HG02763 (cell line): ENCODE results near the gene CAPN11.

Source experiments
- ATAC-seq: cut with Tn5 transposase; IDR thresholded peaks from one replicate; pipeline ENCODE4 v1.9.1; 2021; ENCODE audit warnings: mild to moderate bottlenecking, moderate library complexity; ENCODE audit not compliant: unreplicated experiment

The CAPN11 gene

DNA sequence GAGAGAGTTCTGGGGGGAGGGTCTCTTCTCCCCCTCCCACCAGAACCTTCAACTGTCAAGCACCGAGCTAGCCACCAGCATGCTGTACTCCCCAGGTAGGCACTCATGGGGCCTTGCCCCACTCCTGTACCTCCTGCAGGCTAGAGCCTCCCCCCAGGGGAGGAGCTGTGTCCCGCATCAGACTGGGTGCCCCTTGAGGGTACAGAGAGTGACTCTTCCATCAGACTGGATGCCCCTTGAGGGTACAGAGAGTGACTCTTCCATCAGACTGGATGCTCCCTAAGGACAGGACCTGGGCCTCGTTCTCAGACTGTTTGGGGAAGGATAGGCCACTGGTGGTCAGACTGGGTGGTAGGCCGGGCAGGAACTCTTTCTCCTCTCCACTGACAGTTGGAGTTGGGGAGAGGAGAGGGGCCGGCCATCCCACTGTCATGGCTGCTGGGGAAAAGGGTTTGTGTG lies at the start of gene CAPN11:
CAPN11 (plus strand) TSS at position 51 of the 459 bp plus-strand sequence; CDS start at position 80, 29 bp downstream.
- ATAC-seq, result no peak

GRCh38 chr6:44109212-44109611 lies 49.4 kb upstream of the CAPN11 start:
- no peak for ATAC-seq

DNA sequence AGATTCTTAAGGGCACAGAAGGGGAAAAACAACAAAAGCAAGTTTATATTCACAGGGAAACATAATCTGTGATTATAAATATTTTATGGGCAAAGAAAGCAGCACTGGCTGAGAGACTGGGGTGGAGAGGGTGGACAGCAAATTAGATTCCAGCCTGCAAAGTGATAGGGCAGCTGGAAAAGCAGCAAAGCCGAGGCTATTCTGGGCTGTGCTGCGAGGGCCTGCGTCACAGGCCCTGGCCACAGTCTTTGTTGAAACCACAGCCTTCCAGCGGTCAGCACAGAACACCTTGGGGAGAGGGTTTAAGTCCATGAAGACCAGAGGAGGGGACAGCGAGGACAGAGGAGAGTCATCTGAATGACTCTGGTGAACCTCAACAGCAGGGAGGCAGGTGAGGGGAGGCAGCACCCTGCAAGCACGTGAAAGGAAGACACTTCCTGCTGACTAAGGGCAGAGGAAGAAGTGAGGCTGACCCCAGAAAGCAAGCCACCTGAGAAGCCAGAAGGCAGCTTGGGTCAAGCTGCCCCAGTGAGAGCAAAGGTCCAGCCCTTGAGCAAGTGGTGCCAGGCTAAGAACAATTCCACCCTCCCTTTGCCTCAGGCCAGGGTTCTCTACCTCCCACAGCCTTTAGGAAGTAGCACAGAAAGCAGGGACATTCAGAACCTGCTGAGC lies 48.5 kb upstream of the CAPN11 start:
- ATAC-seq, result no peak

DNA sequence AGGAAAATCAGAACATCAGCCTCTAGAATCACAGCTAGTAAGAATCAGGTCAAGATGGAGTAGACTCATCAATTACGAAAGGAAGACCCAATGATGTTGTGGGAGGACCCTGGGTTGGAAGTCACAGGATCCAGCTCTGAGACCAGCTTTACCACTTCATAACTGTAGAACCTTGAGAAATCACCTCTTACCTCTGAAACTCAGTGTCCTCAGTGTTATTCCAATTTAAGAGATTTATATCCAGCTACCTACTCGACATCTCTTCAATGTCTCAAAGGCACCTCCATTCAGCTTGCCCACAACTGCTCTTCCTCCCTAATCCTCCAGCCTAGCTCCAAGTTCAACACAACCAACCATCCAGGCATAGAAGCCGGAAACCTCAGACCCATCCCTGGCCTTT lies 47.7 kb upstream of the CAPN11 start:
- no peak for ATAC-seq

- ATAC-seq, result no peak
Observed at GRCh38 chr6:44111434-44112417, 46.9 kb upstream of the CAPN11 start.

GRCh38 chr6:44113414-44113813 lies 45.2 kb upstream of the CAPN11 start:
- ATAC-seq, result no peak

DNA sequence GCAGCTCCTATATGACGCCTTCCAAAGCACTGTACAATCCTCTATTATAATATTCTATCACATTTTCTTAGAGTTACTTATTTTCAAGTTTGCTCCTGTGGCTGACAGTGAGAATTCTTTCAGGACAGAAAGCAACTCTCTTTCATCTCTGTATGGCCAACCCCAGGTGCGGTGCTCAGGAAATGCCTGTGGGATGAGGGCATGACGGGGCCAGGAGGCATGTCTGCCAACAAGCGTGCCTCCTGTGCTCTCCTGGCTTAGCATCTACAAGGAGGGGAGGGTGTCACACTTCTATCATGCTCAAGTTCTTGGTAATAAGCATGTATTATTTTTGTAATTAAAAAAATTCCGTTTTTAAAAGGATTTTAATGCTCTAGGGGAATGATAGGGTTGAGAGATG lies 42.8 kb upstream of the CAPN11 start:
- no peak for ATAC-seq

GRCh38 chr6:44116641-44117382 lies 41.8 kb upstream of the CAPN11 start:
- ATAC-seq, result no peak

- no peak for ATAC-seq
Observed at GRCh38 chr6:44117397-44118128, 41.1 kb upstream of the CAPN11 start.

DNA sequence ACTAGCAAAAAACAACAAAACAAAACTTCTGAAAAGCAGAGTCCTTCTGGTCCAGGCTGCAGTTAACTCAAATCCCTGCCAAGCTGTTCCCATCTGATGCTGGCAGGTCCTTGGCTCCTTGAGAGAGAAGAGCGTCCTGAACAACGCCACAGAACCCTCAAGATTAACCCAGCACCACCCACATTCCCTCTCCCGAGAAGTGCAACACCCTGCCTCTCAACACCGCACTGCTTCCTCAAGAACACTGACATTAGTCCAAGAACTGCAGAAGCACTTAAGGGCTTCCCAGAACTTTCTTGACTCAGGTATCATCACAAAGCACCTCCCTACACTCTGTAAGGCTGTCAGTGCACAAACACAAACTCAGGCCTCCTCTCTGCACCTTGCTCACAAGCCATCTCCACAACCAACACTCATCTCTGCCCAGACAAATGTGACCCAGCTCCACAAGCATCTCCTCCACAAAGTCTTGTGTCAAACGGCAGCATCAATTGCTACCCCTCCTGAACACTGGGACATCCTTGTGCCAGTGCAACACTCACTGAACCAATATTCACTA lies 38.8 kb upstream of the CAPN11 start:
- ATAC-seq, result no peak

DNA sequence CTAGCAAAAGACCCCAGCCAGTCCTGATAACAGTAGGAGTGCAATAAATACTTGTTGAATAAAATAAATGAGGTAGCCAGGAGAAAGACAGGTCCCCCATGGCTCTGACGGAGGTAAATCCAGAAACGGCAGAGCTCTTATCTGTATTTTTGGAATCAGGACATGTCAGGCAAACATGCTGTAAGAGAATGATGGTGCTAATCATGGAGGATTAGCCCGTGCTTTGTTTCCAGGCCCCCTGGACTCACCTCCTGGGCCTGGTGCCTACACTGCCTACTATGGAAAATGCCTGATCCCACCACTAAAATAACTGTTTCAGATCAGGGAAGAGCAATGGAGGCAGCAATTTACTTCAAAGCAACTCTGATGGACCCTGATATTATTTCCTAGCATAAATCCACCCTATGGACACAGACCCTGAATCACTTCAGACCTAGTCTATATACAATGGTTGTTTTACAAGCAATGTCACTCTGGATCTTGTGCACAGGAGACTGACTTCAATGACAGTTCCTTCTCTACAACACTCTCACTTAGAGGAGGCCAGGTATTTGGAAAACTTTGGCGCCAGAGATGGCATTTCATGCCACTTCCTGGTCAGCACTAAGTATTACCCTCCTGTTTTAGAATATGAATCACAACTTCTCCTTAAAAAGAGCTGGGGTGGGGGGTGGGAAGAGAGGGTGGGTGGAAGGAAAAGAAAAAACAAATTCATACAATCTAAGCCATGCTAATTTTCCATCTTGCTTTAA lies 37.8 kb upstream of the CAPN11 start:
- no peak for ATAC-seq

GRCh38 chr6:44122801-44123200 lies 35.8 kb upstream of the CAPN11 start:
- no peak for ATAC-seq

DNA sequence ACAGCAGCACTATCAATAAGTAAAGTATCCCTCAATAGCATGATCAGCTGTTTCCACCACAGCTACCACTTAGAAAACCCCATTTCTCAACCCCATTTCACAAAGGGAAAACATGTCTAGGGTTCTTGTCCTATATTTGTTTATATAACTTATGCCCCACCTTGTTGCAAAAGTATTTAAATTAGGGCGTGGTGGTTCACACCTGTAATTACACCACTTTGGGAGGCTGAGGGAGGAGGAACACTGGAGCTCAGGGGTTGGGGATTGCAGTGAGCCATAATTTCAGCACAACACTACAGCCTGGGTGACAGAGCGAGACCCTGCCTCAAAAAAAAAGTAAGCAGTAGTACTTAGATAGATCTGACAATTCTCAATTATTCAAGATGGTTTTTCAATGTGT lies 35.1 kb upstream of the CAPN11 start:
- no peak for ATAC-seq

DNA sequence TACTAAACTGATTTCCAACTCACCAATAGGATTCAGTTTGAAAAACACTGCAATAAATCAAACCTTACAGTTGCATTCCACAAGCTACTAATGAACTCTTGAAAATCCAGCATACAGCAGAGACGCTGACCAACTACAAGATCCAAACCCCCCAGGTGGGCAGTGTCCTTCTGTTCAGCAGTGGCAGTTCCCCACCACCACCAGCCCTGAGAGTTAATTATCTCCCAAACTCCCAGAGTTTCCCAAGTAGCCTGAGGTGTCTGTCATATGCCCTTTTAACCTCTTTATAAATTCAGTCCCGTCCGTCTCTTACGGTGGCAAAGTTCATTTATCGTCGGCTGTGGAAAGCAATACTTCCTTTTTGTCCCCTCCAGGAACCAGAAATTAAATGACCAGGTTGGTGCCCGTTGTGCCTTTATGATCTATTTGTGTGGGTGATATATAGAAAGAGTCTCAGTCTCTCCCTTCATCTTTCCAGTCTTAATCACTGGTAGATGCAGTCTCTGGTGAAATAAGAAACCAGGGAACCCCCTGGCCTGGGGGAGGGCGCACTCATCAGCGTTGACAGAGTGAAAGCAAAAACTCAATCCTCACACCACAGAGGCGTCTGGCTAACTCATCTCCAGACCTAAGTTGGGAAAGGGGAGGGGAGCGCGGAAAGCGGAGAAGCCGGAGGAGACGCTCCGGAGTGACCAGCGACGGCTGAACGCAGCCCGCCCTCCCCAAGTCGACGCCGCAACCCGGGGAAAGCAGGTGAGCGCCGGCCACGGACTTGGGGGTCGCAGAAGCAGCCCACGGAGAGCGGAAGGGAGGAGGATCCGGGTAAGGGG lies 32.1 kb upstream of the CAPN11 start:
- peak; percentile 28 for ATAC-seq

GRCh38 chr6:44127186-44128019 lies 31.2 kb upstream of the CAPN11 start, which contains the start of the genes MRPL14 and TMEM63B:
Gene MRPL14 (minus strand): TSS chr6:44127452. CDS start chr6:44116611, 10,841 bp downstream.
Gene TMEM63B (plus strand): TSS chr6:44127554. CDS start chr6:44134585, 7,031 bp downstream.
- peak; percentile 82 for ATAC-seq

DNA sequence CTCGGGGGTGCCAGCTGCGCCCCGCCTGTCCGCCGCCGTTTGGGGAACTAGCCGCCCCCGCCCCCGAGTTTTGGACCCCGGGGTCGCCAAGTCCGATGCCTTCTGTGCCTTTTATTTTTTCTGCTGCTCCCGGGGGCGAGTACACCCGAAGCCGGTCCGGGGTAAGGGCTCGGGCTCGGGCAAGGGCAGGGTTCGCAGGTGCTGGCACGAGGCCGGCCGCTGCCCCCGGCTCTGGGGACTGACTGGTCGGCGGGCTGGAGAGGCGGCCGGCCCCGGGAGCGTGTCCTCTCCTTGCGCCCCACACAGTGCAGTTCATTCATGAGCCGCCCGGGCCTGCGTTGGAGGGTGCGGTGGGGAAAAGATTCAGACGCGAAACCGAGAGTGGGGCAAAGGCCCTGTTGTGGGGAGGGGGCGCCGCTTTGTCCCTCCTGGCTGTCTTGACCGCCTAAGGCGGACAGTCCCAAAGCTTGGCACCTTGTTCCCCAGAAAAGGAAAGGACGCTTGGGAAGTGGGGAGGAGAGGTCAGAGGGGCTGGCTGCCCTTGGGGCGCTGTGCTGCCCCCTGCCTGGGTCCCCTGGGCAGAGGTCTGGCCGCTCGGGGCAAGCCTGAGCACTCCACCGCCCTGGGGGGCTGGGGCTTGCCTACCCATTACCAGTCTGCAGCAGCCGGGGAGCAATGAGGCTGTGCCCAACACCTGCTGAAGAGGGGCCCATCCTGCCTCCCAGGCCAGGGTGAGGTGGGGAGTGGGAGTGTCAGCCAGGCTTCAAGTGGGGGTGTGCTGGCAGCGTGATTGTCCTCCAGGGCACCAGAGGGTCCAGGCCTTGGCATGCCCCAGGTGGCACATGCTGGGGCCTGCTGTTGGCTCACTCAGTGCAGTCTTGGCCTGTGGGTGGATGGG lies 30.4 kb upstream of the CAPN11 start:
- no peak for ATAC-seq
